Measurements from ENCODE around the gene CCDC188.

The CCDC188 gene

DNA sequence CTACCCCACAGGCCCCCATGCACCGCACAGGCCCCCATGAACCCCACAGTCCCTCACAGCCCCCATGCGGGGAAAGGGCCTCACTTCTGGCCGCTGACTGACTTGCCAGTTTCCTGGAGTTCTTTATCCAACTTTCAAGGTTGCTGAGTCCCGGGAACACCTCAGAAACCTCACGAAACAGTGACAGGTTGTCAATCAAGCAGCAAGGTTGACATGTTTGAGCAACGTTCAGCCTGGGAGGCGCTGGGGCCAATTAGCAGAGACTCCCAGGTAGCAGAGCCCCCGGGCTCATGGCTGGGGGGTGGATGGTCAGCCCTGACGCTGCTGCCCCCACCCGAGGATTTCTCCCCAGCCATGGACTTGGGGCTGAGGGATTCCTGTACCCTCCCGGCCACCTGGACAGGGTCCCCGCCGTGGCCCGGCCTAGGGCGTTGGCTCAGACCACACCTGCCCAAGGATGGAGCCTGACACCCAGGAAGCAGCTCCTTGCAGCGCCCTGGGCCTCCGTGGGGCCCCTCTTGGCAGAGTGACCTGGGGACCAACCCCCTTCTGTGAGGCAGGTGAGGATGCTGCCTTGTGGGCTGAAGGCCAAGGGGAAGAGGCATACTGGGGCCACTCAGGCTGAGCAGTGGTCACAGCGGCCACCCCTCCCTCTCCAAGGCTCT is 33.8 kb upstream of the CCDC188 start:
- DNase-seq = no peak

DNA sequence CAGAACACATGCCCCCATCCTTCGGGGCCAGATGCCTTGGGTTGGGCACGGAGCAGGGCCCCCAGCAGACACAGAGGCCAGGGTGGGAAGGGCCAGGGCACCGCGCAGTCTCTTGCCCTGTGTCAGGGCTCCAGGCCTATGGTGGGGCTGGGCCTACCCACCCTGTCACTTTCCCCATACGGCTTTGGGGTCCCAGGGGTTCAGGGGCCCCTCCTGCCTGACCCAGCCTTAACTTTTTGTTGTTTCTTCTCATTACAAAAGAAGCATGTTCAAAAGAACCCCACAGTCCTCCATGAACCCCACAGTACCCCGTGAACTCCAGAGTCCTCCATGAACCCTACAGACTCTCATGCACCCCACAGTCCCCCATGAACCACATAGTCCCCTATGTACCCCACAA is 33.0 kb upstream of the CCDC188 start:
- DNase-seq = no peak

DNA sequence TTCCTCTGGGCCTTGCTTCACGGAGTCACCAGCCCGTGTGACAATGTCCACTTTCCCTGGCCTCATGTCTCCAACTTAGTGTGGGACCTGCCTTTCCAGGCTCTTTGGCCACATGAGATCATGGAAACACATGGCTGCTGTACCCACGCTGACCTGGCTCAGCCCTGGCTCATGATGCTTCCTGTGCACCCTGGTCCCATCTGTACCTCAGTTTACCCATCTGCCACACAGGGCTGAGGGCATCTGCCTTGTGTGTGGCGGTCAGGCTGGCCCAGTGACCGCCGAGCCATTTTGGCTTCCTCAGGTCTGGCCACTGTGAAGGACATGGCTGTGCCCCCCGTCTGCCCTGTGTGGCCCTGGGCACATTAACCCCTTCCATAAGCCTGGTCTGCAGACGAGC is 32.2 kb upstream of the CCDC188 start:
- no peak for DNase-seq

DNA sequence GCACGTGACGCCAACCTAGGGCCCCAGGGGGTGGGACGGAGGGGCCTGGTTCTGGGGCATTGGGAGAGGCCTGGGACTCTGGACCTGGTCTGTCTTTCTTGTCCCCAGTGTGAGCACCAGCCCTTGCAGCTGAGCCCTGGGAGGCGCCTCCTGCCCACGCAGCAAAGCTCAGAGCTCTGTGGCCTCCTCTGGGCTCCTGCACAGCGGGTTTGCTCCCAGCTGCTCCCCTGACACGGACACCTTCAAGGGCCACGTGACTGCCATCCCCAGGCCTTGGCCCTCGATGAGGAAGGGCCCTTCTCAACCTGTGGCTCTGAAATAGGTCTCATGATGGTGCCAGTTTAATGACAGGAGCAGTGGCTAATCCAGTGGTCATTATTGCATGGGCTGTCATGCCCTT is 31.5 kb upstream of the CCDC188 start:
- no peak for DNase-seq

DNA sequence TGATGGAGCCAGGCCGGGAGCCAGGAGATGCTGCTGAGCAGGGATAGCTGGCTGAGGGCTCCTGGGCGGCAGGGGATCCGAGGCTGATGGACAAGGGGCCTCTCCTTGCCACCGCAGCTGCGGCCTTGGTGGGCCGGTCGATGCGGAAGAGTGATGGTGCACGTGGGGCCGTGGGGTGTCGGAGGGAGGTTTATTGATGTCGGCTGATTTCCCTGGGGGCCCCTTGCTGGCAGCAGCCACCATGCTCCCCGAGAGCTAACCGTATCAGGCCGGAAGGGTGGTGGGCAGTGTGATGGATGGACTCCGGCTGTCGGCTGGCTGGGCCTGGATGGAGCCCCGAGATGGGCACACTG is 31.0 kb upstream of the CCDC188 start:
- no peak for DNase-seq

DNA sequence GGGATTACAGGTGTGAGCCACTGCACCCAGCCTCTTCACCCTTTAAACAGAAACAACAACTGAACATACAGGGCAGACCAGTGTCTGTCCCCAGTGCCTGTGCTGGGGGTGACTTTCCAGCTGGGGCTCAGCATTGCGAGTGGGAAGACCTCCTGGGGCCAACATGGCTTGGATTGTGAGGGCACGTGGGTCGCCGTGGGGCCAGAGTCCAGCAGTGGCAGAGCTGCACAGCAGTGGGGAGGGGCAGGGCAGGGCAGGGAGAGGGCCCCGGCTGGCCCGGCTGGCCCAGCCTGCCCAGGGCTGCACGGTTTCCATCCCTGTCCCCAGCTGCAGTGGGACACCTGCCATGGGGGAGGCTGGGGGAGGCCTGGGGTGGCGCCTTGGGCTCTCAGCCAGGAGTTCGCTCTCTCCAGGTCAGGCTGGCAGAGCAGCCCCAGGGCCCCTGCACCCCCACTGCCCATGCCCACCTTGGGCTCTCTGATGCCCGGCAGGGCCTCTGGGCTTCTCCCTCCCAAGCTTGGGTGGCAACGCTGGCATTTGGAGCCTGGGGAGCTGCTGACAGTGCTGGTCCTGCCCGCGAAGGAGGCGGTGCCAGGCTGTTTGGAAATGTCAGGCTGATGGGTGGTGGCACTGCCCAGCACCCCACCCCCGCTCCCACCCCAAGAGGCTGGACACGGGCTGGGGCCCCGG is 30.5 kb upstream of the CCDC188 start:
- DNase-seq = no peak

DNA sequence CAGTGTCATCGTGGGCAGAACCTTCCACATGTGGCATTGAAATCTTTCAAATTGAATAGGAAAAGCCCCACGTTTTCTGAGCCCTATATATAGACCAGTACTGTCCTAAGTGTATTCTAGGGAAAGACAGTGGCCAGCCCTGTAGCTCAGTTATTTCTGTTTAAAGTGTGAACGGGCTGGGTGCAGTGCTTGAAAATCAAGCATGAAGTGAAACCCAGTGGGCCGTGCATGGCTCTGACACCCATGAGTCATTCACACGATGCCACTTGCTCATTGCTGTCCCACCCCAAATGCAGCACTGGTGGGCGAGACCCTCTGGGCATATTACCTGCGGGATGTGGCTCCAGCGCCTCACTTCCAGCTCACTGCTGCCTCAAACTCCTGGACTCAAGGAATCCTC is 29.8 kb upstream of the CCDC188 start:
- DNase-seq = no peak

DNA sequence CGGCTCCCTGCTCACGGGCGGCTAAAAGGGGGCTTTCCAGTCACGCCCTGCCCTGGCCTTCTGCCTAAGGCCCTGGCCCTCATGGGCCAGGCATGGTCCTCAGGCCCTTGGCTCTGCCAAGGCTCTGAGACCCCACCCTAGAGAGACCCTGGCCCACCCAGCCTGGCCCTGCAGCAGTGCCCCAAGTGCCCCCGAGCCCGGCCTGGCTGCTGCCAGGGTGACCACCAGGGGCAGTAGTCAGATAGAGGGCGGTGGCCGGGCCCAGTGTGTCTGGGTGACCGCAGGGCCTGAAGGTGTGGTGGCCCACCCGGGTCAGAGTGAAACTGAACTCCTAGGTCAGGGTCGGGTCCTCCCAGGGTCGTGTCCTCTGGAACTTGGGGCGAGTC is 29.4 kb upstream of the CCDC188 start:
- no peak for DNase-seq

DNA sequence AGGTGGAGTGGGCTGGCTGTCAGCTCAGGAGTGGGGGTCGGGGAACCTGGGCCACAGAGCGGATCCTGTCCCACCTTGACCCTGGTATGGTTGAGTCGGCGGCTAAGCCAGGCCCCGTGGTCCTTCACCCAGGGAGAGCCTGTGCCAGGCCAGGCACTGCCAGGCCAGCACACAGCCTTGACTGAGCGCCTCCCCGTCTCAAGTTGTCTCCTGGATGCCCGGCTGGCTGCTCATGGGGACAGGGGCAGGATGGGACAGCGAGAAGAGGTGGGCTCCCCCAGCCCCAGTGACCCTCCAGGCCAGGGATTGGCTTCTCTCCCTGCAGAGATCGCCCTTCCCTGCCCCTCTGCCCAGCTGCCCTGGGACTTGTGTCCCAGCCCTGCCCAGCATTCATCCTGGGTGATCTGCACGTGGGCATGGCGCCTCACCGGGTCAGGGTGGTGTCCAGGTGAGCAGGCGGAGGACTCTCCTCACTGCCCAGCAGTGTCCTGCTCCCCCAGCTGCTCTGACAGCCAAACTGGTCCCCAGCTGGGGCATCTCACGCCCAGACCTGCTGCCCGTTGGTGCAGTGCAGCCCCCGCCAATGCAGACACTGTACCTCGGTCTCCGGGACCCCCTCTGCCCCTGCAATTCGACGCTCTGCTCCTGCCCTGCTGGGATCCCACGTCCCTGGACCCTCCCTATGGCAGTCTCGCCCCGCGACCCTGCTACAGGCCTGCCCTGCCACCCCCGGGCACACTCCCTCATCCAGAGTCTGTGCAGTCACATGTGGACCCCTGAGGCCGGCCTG is 28.8 kb upstream of the CCDC188 start:
- DNase-seq = no peak

DNA sequence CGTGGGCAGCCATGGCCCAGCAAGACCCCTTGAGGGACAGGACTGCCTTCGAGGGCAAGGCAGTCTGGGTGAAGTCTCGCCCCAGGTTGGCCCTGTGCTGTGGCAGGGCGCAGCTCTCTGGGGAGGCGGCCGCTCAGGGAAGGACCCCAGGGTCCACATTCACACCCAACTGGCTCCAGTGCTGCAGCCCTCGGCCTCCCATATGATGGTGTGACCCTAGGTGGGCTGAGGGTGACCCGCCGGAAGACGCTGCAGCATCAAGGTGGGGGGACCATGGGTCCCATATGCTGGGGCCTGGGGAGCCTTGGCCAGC is 28.0 kb upstream of the CCDC188 start:
- no peak for DNase-seq

DNA sequence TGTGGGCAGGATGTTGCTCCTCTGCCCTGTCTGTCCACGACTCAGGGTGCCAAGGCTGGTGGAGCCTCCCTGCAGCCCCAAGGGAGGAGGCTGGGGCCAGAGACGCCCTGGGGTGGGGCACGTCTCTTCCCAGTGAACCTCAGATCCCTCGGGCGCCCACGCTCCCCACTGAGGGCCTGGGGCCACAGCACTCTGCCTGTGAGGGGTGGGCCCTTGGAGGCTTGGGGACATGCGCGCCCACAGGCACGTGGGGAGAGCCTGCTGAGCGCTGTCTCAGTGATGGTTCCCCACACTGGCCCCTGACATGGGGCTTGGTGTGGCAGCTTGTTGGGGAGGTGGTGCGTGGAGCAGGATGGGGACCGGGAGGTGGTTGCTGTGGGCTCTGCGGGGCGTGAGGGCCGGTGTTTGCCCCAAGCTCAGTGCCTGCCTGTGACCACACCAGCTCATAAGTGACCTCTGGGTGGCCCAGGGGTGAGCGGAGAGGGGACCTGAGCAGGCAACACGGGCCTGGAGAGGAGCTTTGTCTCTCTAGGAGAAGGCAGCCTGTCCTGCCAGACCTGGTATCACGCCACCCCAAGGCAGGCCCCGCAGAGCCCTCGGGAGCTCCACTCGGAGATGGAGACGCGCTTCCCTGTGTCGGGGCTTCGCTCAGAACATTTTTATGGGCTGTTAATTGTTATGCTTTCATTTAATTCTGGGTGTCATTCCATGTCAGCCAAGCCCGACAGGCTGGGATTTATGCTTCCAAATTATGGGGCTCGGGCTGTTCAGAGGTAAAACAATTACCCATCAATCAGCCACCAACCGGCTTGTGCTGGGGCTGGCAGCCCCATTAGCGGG is 27.4 kb upstream of the CCDC188 start:
- DNase-seq = no peak

DNA sequence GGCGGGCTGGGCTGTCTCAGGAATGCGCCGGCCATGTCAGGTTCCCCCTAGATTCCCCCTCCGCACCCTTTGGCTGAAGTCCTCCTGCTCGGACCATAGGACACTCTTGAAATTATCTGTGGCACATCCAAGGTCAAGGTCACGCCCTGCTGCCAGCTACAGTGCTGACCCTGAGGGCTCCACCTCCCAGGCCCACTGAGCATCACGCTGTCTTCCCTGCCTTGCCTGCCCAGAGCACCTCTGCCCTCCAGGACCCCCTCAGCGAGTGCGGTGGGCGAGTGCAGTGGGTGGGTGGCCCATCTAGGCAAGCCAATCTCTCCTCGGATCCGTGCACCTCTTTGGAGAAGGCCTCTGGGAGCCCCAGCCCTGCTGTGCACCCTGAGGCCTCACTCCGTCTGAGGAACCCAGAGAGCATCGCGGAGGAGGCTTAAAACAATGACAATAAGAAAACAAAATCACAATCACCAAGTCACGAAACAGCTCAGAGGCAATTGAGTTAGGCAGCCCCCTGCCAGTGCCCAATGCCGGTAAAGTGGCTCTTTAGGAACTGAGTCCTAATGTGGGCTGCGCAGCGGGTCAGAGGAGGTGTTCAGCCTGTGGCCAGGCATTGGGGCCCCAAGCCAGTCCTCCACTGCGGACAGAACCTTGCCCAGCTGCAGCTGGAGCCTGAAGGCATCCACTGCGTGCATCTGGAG is 26.5 kb upstream of the CCDC188 start:
- no peak for DNase-seq

DNA sequence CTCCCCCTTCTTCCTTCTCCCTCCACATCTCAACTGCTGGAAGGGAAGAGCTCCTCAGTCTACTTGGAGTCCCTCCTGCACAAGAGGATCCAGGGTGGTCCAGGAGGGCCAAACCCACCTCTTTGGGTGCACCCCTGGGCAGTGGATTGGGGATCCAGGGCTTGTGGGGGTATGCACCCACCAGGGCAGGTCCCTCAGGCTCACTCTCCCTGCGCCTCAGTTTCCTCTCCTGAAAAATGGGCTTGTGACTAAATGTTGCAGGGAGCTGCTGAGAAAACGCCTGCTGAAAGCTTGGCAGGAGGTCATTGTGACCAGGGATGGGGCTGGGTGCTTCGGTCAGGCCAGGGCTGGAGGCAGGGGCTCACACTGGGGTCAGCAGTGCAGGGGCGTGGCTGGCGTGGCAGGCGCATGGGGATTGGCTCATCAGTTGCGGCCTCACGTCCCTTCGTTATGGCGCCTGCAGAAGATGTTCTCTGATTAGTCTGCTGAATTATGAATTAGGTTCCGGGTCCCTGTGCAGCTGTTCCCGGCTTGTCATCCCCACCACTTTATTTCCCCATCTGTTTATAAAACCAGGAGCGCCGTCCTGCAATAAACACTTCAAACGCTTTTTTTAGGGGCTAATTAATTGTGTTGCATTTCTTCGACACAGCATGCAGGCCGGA is 25.7 kb upstream of the CCDC188 start:
- DNase-seq = no peak

DNA sequence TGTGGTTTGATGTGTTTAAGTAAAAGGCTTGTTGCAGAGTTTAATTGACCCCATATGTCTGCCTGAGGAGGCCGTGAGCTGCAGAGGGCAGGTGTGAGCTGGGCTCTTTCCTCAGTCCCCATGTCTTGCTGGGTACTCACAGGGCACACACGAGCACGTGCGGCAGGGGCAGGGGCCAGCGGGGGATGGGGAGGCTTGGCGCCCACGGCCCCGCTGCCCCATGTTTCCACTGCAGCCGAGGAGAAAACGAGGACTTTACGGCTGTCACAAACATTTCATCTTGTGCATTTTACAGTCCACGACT is 24.7 kb upstream of the CCDC188 start:
- no peak for DNase-seq

DNA sequence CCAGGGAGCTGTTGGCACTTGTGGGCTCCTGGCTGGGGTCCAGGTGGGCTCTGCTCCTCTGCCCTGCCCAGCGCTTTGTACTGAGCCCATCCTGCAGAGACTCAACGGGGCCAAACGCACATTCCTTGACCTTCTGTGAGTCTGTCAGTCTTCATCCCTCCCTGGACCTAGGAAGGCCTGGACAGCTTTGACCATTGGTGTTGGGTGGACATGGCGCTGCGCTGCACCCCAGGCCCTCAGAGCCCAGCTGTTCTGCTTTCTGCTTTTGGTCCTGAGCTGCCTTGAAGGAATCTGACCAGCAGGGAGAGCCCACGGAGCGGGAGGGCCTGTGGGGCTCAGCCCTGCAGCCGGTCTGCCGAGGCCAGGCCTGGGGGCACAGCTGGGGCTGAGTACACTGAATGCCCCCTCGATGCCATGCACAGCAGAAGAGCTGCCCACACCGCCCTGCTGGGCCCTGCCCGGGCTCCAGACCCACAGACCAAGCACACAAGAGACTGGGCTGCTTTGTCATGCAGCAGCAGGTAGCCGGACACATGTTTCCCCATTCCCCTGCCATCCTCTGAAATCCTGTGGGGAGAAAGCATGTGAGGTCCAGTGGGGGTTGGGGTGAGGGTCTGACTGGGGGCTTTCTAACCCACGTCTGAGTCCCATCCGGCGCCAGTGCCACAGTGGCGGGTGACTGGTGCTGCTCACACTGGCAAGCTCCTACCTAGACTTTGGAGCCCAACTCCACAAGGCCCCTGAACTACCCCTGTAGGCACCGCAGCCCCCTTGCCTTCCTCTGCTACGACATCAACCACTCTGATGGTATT is 24.1 kb upstream of the CCDC188 start:
- DNase-seq = no peak

DNA sequence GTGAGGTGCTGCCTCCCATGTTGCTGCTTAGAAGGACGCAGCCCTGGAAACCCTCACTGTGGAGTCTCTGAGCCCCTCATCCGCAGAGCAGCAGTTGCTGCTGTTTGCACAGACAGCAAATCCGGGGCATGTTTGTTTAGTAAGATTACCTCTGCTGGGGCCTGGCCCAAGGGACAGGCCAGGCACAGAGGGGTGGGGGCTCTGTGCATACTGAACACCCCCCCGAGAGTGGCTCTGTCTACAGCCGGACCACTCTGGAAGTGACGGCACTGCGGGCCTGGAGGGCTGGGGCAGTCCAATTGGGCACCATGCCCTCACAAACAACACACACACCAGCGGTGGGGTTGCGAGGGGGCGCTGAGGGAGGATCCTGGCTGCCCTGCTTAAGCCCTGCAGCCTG is 22.9 kb upstream of the CCDC188 start:
- DNase-seq = no peak

DNA sequence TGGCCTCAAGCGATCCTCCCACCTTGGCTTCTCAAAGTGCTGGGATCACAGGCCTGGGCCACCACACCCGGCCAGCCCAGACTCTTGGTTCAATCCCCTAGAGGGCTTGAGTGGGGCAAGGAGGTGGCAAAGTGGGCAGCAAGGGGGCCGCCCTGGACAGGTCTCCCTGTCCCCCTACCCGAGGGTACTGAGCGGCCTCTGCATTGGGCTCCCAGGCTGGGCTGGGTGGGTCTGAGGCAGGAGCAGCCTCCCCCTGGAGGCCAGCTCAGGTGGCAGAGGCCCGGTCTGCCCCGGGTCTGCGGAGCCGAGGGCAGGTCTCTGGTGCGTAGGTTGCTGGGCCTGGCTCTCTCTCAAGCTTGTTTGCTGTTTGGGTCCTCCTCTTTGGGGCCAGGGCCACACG is 22.4 kb upstream of the CCDC188 start:
- DNase-seq = no peak

DNA sequence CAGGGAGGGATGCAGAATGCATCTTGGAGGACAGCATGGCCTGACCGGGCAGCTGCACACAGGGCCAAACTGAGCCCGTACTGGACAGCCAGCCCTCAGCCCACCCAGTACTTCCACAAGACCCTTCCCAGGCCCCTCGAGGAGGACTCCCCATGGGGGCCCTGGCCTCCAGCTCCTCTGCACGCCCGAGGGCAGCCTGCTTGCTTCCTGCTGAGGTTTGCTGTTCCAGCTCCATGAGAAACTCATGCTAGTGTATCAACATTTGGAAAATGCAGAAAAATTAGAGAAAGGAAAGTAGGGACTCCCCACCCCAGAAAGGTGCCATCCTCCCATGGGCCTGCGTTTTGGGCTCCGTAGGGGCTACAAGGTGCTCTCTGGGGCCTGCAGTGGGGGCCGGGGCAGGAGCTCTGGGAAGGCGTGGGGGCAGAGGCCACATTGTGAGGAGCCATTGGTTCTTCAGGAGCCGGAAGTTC is 21.3 kb upstream of the CCDC188 start:
- no peak for DNase-seq

DNA sequence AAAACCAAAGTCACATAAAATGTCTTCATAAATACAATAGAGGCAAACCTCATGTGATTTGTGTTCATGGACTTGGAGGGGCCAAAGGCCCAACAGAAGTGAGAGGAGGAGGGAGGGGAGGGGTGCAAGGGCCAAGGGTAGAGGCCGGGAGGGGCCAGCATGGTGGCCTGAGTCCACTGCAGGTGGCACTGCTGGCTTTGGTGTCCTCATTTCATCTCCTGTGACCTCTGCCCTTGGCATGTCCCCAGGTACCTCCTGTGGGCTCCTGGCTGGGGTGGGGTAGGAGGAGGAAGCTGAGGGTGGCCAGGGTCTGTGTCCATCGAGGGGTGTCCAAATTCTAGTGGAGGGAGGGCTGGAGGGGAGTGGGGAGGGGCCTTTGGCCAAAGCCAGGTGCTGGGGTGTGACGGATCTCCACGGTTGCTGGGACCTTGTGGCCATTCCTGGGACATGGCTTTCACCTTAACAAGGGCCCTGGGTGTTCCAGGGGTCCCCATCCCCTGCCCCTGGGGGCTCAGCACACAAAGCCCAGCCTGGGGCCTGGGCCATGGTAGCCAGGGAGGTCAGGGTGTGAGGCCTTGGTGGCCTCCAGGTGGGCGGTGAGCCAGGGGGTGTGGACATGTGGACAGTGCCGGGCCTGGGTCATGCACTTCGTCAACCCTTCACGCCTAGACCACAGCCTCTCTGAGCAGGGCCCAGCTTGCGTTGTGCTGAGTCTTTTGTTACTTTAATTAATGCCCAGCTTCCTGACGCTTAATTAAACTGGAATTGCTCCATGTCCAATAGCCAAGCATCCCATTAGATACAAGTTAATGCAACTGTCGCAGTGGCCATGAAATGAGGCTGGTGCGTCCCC is 20.7 kb upstream of the CCDC188 start:
- DNase-seq = no peak

DNA sequence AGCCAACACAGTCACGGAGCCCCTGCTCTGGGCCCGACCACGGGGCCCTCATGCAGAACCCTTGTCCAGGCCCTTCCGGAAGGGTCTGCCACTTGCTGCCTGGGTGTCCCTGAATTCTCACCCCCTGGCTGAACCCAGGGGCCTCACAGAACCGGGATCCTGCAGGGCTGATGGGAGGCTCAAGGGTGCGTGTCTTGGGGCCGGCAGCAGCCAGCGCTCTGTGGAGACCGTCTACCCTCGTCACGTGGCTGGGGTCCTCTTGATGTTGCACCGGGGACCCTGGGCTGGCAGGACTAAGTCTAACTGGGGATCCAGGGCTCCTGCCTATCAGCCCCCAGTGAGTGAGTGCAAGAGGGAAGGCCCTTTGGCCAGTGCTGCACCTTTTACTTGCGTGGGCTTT is 19.3 kb upstream of the CCDC188 start:
- DNase-seq = no peak
